GM21723 (cell line): ENCODE data around the gene DDX28.
"Not testable (repeated sequence)": the region's sequence is repeated elsewhere in the genome, so short reads cannot be mapped to it uniquely, and the experiment has no call there.

ENCODE experiments used
- ATAC-seq: cut with Tn5 transposase; IDR thresholded peaks from one replicate; pipeline ENCODE4 v1.9.1; 2021; ENCODE audit warnings: mild to moderate bottlenecking, moderate library complexity; ENCODE audit not compliant: unreplicated experiment

The DDX28 gene

GRCh38 chr16:67996666-67997065, 26.4 kb downstream of the DDX28 start:
- no peak for ATAC-seq

- ATAC-seq: no peak
Observed at GRCh38 chr16:67995423-67995822, 27.6 kb downstream of the DDX28 start.

GRCh38 chr16:67994040-67994408, 29.0 kb downstream of the DDX28 start:
- not testable (repeated sequence) for ATAC-seq

- ATAC-seq: peak; percentile 58
Observed at GRCh38 chr16:67993207-67994039, 29.6 kb downstream of the DDX28 start.

- ATAC-seq: no peak
Observed at GRCh38 chr16:67992661-67993206, 30.3 kb downstream of the DDX28 start.

- ATAC-seq: no peak
Observed at GRCh38 chr16:67990018-67990386, 33.0 kb downstream of the DDX28 start.

GRCh38 chr16:67989322-67990017, 33.6 kb downstream of the DDX28 start:
- ATAC-seq: no peak

GRCh38 chr16:67988675-67989074, 34.4 kb downstream of the DDX28 start:
- ATAC-seq: no peak

- no peak for ATAC-seq
Observed at GRCh38 chr16:67987460-67988160, 35.4 kb downstream of the DDX28 start.

- no peak for ATAC-seq
Observed at GRCh38 chr16:67986949-67987348, 36.1 kb downstream of the DDX28 start.

- no peak for ATAC-seq
Observed at GRCh38 chr16:67982011-67982696, 40.9 kb downstream of the DDX28 start.

- ATAC-seq: no peak
Observed at GRCh38 chr16:67979955-67980678, 42.9 kb downstream of the DDX28 start, which contains the start of gene DPEP3. Gene DPEP3 (minus strand): TSS chr16:67980499. CDS start chr16:67980380, 119 bp downstream.

GRCh38 chr16:67977469-67978227, 45.4 kb downstream of the DDX28 start:
- ATAC-seq: no peak

- no peak for ATAC-seq
Observed at GRCh38 chr16:67977005-67977404, 46.0 kb downstream of the DDX28 start.

GRCh38 chr16:67976205-67976604, 46.8 kb downstream of the DDX28 start:
- ATAC-seq: no peak

GRCh38 chr16:67975321-67976105, 47.5 kb downstream of the DDX28 start:
- no peak for ATAC-seq

GRCh38 chr16:67972285-67972684, 50.7 kb downstream of the DDX28 start:
- ATAC-seq: not testable (repeated sequence)

GRCh38 chr16:67971111-67971510, 51.9 kb downstream of the DDX28 start:
- ATAC-seq: no peak
